ENCODE measurements around the gene FRZB. TPM values are rescaled to one million over a fixed set of nuclear protein-coding genes. Genes with fewer than 3 reads are reported as not detected.
A peak's percentile ranks its signal among the peaks of the same experiment; 100 is the strongest.

FRZB gene
- total and polyA plus RNA-seq, 9 of the 15 experiments (the other 6 are each of a cell fraction or from before 2014, with no cell fraction given): 0.01 to 0.05 (median 0.03) TPM; not detected in 6

- ChIA-PET POLR2A (interaction anchor here (0.8 to 1.1 kb wide), 3 partner anchors 10 to 16 kb away, joined by 3 to 7 read pairs (median 3); no protein-coding TSS in a partner anchor), CTCF (ENCODE audit: low intra/inter-chr PET ratio) (no interaction called here)
- Histone ChIP-seq H3K4me1 (replicated peaks in 1 of 2; ENCODE audit: control insufficient read depth in 2 of 2, insufficient read depth in 2 of 2, low read length in 2 of 2) (peaks cover 0 to 15% of the 10 kb centered on the region in 2 experiments; a peak in 1 of 5 replicates), H3K79me2 (ENCODE audit: control insufficient read depth, insufficient read depth, low read length) (no peaks in the 10 kb centered on the region), H3K27ac (ENCODE audit: extremely low read depth, low read depth, low read length) (no peak overlapping the region), H3K27me3 (ENCODE audit: control insufficient read depth in 2 of 2, insufficient read depth in 2 of 2, low read length in 2 of 2) (peaks cover 40 to 41% of the 10 kb centered on the region in 2 experiments), H3K9me1 (ENCODE audit: control insufficient read depth, insufficient read depth, low read length) (no peaks in the 10 kb centered on the region), H2AFZ (ENCODE audit: low read depth, low read length) (no peak overlapping the region), H3K4me2 (ENCODE audit: insufficient read depth, low read length) (no peak overlapping the region), H4K20me1 (replicated peaks; ENCODE audit: control insufficient read depth, insufficient read depth, low read length) (no peaks in the 10 kb centered on the region; the same call in 1 of the 2 replicates), H3K36me3 (ENCODE audit: control insufficient read depth, insufficient read depth, low read length) (no peaks in the 10 kb centered on the region), H3K4me3 (no peak overlapping the region), H3K9me3 (replicated peaks; ENCODE audit: control insufficient read depth, insufficient read depth, low read depth, low read length) (no peaks in the 10 kb centered on the region; the same call in 1 of the 2 replicates), H3K9ac (ENCODE audit: insufficient read depth in 1 of 2, low read depth in 2 of 2, low read length in 2 of 2) (no peak overlapping the region)
- no TSS peak for BruUV-seq (replicated peaks)
- 7% methylated on average over 5 of the region's 6 CpGs for WGBS (ENCODE audit: insufficient coverage, low coverage, missing lambda C conversion rate)
- FAIRE-seq: no peak
- in situ Hi-C loops (cut with MboI): no loop called here
- no peak for ATAC-seq
- intact Hi-C loops (cut with micrococcal nuclease): loop anchor here (5.0 to 10.0 kb wide), 4 partner anchors 86 to 683 kb away; no protein-coding TSS in a partner anchor
- peak; percentile 66 for TF ChIP-seq SPI1 (IDR thresholded peaks at IDR 0.05; ENCODE audit: borderline replicate concordance, low read depth, low read length)
- TF ChIP-seq CBX8 (IDR thresholded peaks at IDR 0.05; ENCODE audit: borderline replicate concordance, extremely low read depth, low read depth, low read length, poor library complexity, severe bottlenecking): peak; percentile 89
- TF ChIP-seq RNF2 (IDR thresholded peaks at IDR 0.05): 0 out of 2 replicates have a peak, but pooled peaks have one; percentile 4
- TF ChIP-seq MYNN (IDR thresholded peaks at IDR 0.05): no peak
- TF ChIP-seq MYNN (CRISPR knock-in tag; IDR thresholded peaks at IDR 0.05): no peak
- TF ChIP-seq ZFP36 (IDR thresholded peaks at IDR 0.05; ENCODE audit: low read depth, low read length, partially characterized antibody): peak; percentile 5
- TF ChIP-seq CCNT2 (IDR thresholded peaks at IDR 0.05; ENCODE audit: borderline replicate concordance, extremely low read depth, insufficient read length, low read depth, low read length): no peak
- TF ChIP-seq HOMEZ (CRISPR knock-in tag; IDR thresholded peaks at IDR 0.05): no peak
- no peak for TF ChIP-seq CREB1 (IDR thresholded peaks at IDR 0.05)
- no peak for TF ChIP-seq CREB1 (CRISPR knock-in tag; IDR thresholded peaks at IDR 0.05)
- peak; percentile 78 for TF ChIP-seq CBX2 (IDR thresholded peaks at IDR 0.05; ENCODE audit: insufficient read depth, low read length, poor library complexity, severe bottlenecking)
- no peak for TF ChIP-seq ETS1 (conservative IDR thresholded peaks at IDR 0.05; ENCODE audit: control insufficient read depth, low read depth, low read length)
- no peak for TF ChIP-seq ERF (CRISPR knock-in tag; IDR thresholded peaks at IDR 0.05)
- no peak for TF ChIP-seq CEBPB (tag; IDR thresholded peaks at IDR 0.05)
- DNase-seq (ENCODE audit: extremely low read depth in 1 of 4, low spot score in 3 of 4): no peak
Measured at GRCh38 chr2:182868054-182868796, 1.8 kb upstream of the FRZB start.

Data from K562 (cell line).